Left lung (tissue), 10 donors: Measurements from ENCODE around the gene AKAP13. TPM values are rescaled to one million over a fixed set of nuclear protein-coding genes. Genes with fewer than 3 reads are reported as not detected.

Experiments
- ATAC-seq: fragments of 200-7000 bp; cut with Tn5 transposase; one replicate; pipeline ENCODE4 v1.9.1; 2020; ENCODE audit warnings: moderate library complexity
- DNase-seq, 4 donors: peaks; one replicate each; pipeline ENCODE4 v3.0.0-alpha.2; 2013 to 2020
- H3K27ac ChIP-seq, 2 donors: fragments of 200-600 bp; sonication (generic) in 1 of 2; one replicate each; pipeline versions ENCODE4 v1.5.0 to v1.8.0; 2020 to 2021
- H3K27me3 ChIP-seq, 2 donors: fragments of 200-600 bp; sonication (generic) in 1 of 2; one replicate each; pipeline versions ENCODE4 v1.5.0 to v1.8.0; 2020 to 2021
- H3K36me3 ChIP-seq, 2 donors: fragments of 200-600 bp; sonication (generic) in 1 of 2; one replicate each; pipeline versions ENCODE4 v1.5.0 to v1.8.0; 2020 to 2021
- H3K4me1 ChIP-seq, 2 donors: fragments of 200-600 bp; one replicate each; pipeline ENCODE4 v1.8.0; 2021
- H3K4me3 ChIP-seq, 2 donors: fragments of 200-600 bp; sonication (generic) in 1 of 2; one replicate each; pipeline versions ENCODE4 v1.5.0 to v1.8.0; 2020 to 2021; ENCODE audit warnings: mild to moderate bottlenecking in 1 of 2
- H3K9me3 ChIP-seq, 2 donors: fragments of 200-600 bp; sonication (generic) in 1 of 2; one replicate each; pipeline versions ENCODE4 v1.5.0 to v1.8.0; 2020 to 2021
- CTCF ChIP-seq, 2 donors: fragments of 200-600 bp; sonication (generic) in 1 of 2; IDR thresholded peaks; one replicate each; pipeline versions ENCODE4 v1.5.0 to v1.8.0; 2021; ENCODE audit warnings: antibody characterized with exemption in 2 of 2
- intact Hi-C, 2 donors: fragments of 100-400 bp; cut with DNase I; formaldehyde crosslinking; loops; one replicate each; pipeline versions ENCODE4 v1.11.2 to v1.14.2; 2022
- polyA plus RNA-seq, 6 donors: library from polyadenylated mRNA; unstranded; fragments of 120-200 nt; gene quantifications; one replicate each; pipeline ENCODE4 v1.2.1, GENCODE V29; 2013; ENCODE audit not compliant: insufficient read length in 6 of 6
- total RNA-seq, 2 donors: library from RNA; stranded (reverse); fragmentation: NEBNext Ultra II Directional; extraction: Animal tissue kit (Norgen Biotek cat#: 25700); gene quantifications; one replicate each; pipeline ENCODE4 v1.2.1, GENCODE V29; 2021
- donor health status: DM: no; HTN: yes; CAD: no.
- donor health status: DM: no; HTN: no; CAD: no.

AKAP13 gene
- total and polyA plus RNA-seq, 8 donors, result 93.6 to 346 (median 102) TPM

GRCh38 chr15:85789496-85789875 lies 409.1 kb downstream of the AKAP13 start:
- Histone ChIP-seq H3K4me1 (peaks cover 11 to 35% of the 10 kb centered on the region in 2 donors), H3K27me3 (peaks cover 0 to 16% of the 10 kb centered on the region in 2 donors), H3K27ac (no peak overlapping the region), H3K4me3 (no peak overlapping the region), H3K36me3 (no peaks in the 10 kb centered on the region), H3K9me3 (no peaks in the 10 kb centered on the region)
- ATAC-seq (no peak), DNase-seq (peak in 1 of 4 donors; percentile 24)
- no peak for TF ChIP-seq CTCF (IDR thresholded peaks at IDR 0.05)
- intact Hi-C loops, result no loop called here

- peak in 1 of 4 donors; percentile 22 for DNase-seq
- H3K27ac ChIP-seq, result no peak overlapping the region
- intact Hi-C loops, result no loop called here
- peaks cover 0 to 30% of the 10 kb centered on the region in 2 donors for H3K4me1 ChIP-seq
- no peaks in the 10 kb centered on the region for H3K9me3 ChIP-seq
- TF ChIP-seq CTCF (IDR thresholded peaks at IDR 0.05), result no peak
- no peaks in the 10 kb centered on the region for H3K36me3 ChIP-seq
- no peak overlapping the region for H3K4me3 ChIP-seq
- peaks cover 0 to 16% of the 10 kb centered on the region in 2 donors for H3K27me3 ChIP-seq
- no peak for ATAC-seq
Measured at GRCh38 chr15:85792102-85792731, 411.8 kb downstream of the AKAP13 start.

GRCh38 chr15:85792912-85793590 lies 412.6 kb downstream of the AKAP13 start:
- DNase-seq, result no peak
- intact Hi-C loops, result no loop called here
- H3K4me3 ChIP-seq, result peak overlapping the region in 1 of 2 donors; percentile 92

GRCh38 chr15:85793641-85794597 lies 413.5 kb downstream of the AKAP13 start:
- Histone ChIP-seq H3K4me1 (peaks cover 0 to 30% of the 10 kb centered on the region in 2 donors), H3K36me3 (no peaks in the 10 kb centered on the region), H3K27me3 (peaks cover 0 to 16% of the 10 kb centered on the region in 2 donors), H3K4me3 (peak overlapping the region; percentile 64 to 92), H3K9me3 (no peaks in the 10 kb centered on the region), H3K27ac (peak overlapping the region; percentile 74 to 85)
- TF ChIP-seq CTCF (IDR thresholded peaks at IDR 0.05), result no peak
- peak; percentile 28 to 88 (median 46) for DNase-seq
- peak; percentile 40 for ATAC-seq
- intact Hi-C loops, result no loop called here

More at GRCh38 chr15:85792912-85793590, 412.6 kb downstream of the AKAP13 start:
- Histone ChIP-seq H3K27me3 (peaks cover 0 to 16% of the 10 kb centered on the region in 2 donors), H3K4me1 (peaks cover 0 to 30% of the 10 kb centered on the region in 2 donors), H3K27ac (no peak overlapping the region), H3K36me3 (no peaks in the 10 kb centered on the region), H3K9me3 (no peaks in the 10 kb centered on the region)
- no peak for TF ChIP-seq CTCF (IDR thresholded peaks at IDR 0.05)
- no peak for ATAC-seq
